Osteoblast (primary cell): ENCODE measurements around the gene CRY1. TPM values are rescaled to one million over a fixed set of nuclear protein-coding genes. Genes with fewer than 3 reads are reported as not detected.

Experiments
- DNase-seq: peaks from one replicate; pipeline ENCODE4 v3.0.0; 2011; ENCODE audit warnings: low spot score, mixed read lengths; ENCODE audit not compliant: insufficient read length; ENCODE audit errors: missing footprints
- H2AFZ ChIP-seq: 2 replicates; pipeline ENCODE4 v1.6.0; 2011; ENCODE audit warnings: mild to moderate bottlenecking, low read length
- H3K27ac ChIP-seq: 2 replicates; pipeline ENCODE4 v1.5.1; 2011; ENCODE audit warnings: mild to moderate bottlenecking, low read depth, low read length, moderate library complexity
- H3K27me3 ChIP-seq: 2 replicates; pipeline ENCODE4 v1.6.0; 2012; ENCODE audit warnings: mild to moderate bottlenecking, control low read depth, inconsistent platforms, low read length, moderate library complexity; ENCODE audit not compliant: insufficient read depth
- H3K36me3 ChIP-seq: 2 replicates; pipeline ENCODE4 v1.5.1; 2011; ENCODE audit warnings: mild to moderate bottlenecking, low read length, control low read depth, moderate library complexity; ENCODE audit not compliant: insufficient read depth
- H3K4me1 ChIP-seq: 2 replicates; pipeline ENCODE4 v1.5.1; 2011; ENCODE audit warnings: mild to moderate bottlenecking, low read length, control low read depth, moderate library complexity; ENCODE audit not compliant: insufficient read depth
- H3K4me2 ChIP-seq: 2 replicates; pipeline ENCODE4 v1.6.0; 2011; ENCODE audit warnings: mild to moderate bottlenecking, low read length; ENCODE audit not compliant: insufficient read depth
- H3K4me3 ChIP-seq: fragments of 200-600 bp; sonication (generic); 3 replicates; pipeline ENCODE4 v1.5.1; 2012; ENCODE audit warnings: mild to moderate bottlenecking, low read length, inconsistent platforms; ENCODE audit not compliant: insufficient read depth
- H3K79me2 ChIP-seq: 2 replicates; pipeline ENCODE4 v1.6.0; 2012; ENCODE audit warnings: mild to moderate bottlenecking, low read length, control low read depth, inconsistent platforms; ENCODE audit not compliant: insufficient read depth
- H3K9me3 ChIP-seq: 2 replicates; pipeline ENCODE4 v1.5.1; 2011; ENCODE audit warnings: low read depth, low read length, control low read depth
- H4K20me1 ChIP-seq: 2 replicates; pipeline ENCODE4 v1.6.0; 2012; ENCODE audit warnings: mild to moderate bottlenecking, low read length, control low read depth; ENCODE audit not compliant: insufficient read depth
- total RNA-seq: library from RNA; depleted of rRNA; stranded (reverse); fragments of >200 nt; gene quantifications from 2 replicates; pipeline ENCODE4 v1.2.3, GENCODE V29; 2012
- TF ChIP-seq, protein P1 (sequence below): IDR thresholded peaks from 2 replicates; pipeline ENCODE4 v1.5.1; 2011; ENCODE audit warnings: mild to moderate bottlenecking, low read depth, low read length, moderate library complexity; ENCODE audit errors: extremely low read depth

Gene CRY1
- total RNA-seq, 1 donor: 18.1 TPM

DNA sequence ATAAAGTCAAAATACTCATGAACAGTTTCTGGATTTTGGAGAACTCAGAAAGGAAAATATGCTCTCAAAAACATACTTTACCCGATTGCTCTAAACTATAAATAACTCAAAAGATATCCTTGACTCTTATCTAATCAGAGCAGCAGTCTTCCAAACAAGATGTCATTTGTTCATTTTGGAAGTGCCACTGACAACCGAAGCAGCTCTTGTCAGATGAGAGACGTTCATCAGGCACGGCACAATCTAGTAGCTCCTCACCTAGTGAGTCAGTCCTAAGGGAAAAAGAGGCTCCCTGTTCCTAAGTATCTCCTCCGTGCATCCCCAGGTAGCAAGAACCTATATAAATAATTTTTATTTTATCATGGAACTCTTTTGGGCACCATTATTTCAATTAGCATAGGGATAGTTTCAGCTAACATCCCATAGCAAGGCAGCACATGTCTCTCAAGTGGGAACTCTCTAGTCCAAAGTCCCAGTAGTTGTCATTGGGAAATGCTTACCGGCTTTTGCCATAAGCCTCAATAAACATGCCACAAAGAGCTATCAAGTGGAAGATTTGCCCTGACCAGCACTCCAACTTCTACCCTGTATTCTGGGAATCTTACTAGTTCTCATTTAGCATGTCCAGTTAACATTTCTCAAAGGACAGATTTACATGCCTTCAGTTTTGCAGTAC is 151.7 kb downstream of the CRY1 start:
- H3K4me3 ChIP-seq: no peak overlapping the region
- no peaks in the 10 kb centered on the region for H4K20me1 ChIP-seq
- H3K9me3 ChIP-seq: no peaks in the 10 kb centered on the region
- no peaks in the 10 kb centered on the region for H3K27me3 ChIP-seq
- no peaks in the 10 kb centered on the region for H3K4me1 ChIP-seq
- no peak for DNase-seq
- H3K79me2 ChIP-seq: no peaks in the 10 kb centered on the region
- TF ChIP-seq, protein P1, sequence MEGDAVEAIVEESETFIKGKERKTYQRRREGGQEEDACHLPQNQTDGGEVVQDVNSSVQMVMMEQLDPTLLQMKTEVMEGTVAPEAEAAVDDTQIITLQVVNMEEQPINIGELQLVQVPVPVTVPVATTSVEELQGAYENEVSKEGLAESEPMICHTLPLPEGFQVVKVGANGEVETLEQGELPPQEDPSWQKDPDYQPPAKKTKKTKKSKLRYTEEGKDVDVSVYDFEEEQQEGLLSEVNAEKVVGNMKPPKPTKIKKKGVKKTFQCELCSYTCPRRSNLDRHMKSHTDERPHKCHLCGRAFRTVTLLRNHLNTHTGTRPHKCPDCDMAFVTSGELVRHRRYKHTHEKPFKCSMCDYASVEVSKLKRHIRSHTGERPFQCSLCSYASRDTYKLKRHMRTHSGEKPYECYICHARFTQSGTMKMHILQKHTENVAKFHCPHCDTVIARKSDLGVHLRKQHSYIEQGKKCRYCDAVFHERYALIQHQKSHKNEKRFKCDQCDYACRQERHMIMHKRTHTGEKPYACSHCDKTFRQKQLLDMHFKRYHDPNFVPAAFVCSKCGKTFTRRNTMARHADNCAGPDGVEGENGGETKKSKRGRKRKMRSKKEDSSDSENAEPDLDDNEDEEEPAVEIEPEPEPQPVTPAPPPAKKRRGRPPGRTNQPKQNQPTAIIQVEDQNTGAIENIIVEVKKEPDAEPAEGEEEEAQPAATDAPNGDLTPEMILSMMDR: no peak
- no peak overlapping the region for H2AFZ ChIP-seq
- no peak overlapping the region for H3K27ac ChIP-seq
- no peak overlapping the region for H3K4me2 ChIP-seq
- no peaks in the 10 kb centered on the region for H3K36me3 ChIP-seq

Other genes with a start within 250 kb of the CRY1 start
- gene TMEM263, start 137.6 kb downstream of the CRY1 start, total RNA-seq: 125 and 130 TPM in 2 replicates
- gene MTERF2, start 106.4 kb downstream of the CRY1 start, total RNA-seq: 3.6 and 3.8 TPM in 2 replicates